H1 (cell line): ENCODE data around the gene ACOD1. TPM values are rescaled to one million over a fixed set of nuclear protein-coding genes. Genes with fewer than 3 reads are reported as not detected.

Experiments
- CTCF ChIA-PET: fragments of 300-600 bp; sonication (Branson Sonifier 250); formaldehyde crosslinking; loops from one replicate; lab custom pipeline; 2021; ENCODE audit not compliant: partially characterized antibody; lab: Charles Lee
- POLR2A ChIA-PET: fragments of 300-600 bp; sonication (Branson Sonifier 250); formaldehyde crosslinking; loops from one replicate; lab custom pipeline; 2021; ENCODE audit warnings: inconsistent platforms; ENCODE audit not compliant: partially characterized antibody; lab: Charles Lee
- DNase-seq, 2 experiments: peaks; one replicate each; pipeline versions ENCODE4 v3.0.0 to v3.0.0-alpha.2; 2010 to 2022; ENCODE audit warnings: low spot score in 2 of 2, low read depth in 1 of 2, mixed read lengths in 1 of 2
- FAIRE-seq: peaks from 2 replicates; lab custom pipeline; 2011; peaks lifted over from hg19 to GRCh38; lab: Jason Lieb, UNC
- H2AFZ ChIP-seq: 2 replicates; pipeline ENCODE4 v1.8.1; 2012; ENCODE audit warnings: low read length, inconsistent platforms
- H2AK5ac ChIP-seq: 2 replicates; pipeline ENCODE4 v1.6.1; 2013; ENCODE audit warnings: low read depth, low read length
- H2BK120ac ChIP-seq: replicated peaks from 2 replicates; pipeline ENCODE3; 2013; ENCODE audit warnings: low read depth, low read length, inconsistent platforms
- H2BK12ac ChIP-seq: 2 replicates; pipeline ENCODE4 v1.6.1; 2013; ENCODE audit warnings: low read depth, low read length
- H2BK15ac ChIP-seq: 2 replicates; pipeline ENCODE4 v1.6.1; 2013; ENCODE audit warnings: low read length
- H2BK20ac ChIP-seq: 2 replicates; pipeline ENCODE4 v1.6.1; 2013; ENCODE audit warnings: low read length
- H2BK5ac ChIP-seq: 2 replicates; pipeline ENCODE4 v1.6.1; 2013; ENCODE audit warnings: low read depth, low read length
- H3K14ac ChIP-seq: 2 replicates; pipeline ENCODE4 v1.6.1; 2013; ENCODE audit warnings: inconsistent platforms; ENCODE audit not compliant: insufficient read length
- H3K18ac ChIP-seq: 2 replicates; pipeline ENCODE4 v1.6.1; 2013; ENCODE audit warnings: low read length; ENCODE audit errors: extremely low read depth
- H3K23ac ChIP-seq: 2 replicates; pipeline ENCODE4 v1.6.1; 2013; ENCODE audit warnings: inconsistent platforms; ENCODE audit not compliant: insufficient read length
- H3K23me2 ChIP-seq: 2 replicates; pipeline ENCODE4 v1.6.1; 2013; ENCODE audit warnings: low read depth, low read length
- H3K27ac ChIP-seq: 2 replicates; pipeline ENCODE4 v1.6.1; 2011; ENCODE audit warnings: low read depth, low read length, inconsistent platforms
- H3K27me3 ChIP-seq, 4 experiments: replicated peaks in 1 of 4; 1 replicate in 1 of 4; 2 replicates in 3 of 4; pipeline versions ENCODE4 v1.6.1 to v1.8.1; 2011 to 2013; ENCODE audit warnings: low read length in 3 of 4, mild to moderate bottlenecking in 3 of 4, inconsistent platforms in 2 of 4, mixed read lengths in 2 of 4, moderate library complexity in 1 of 4; ENCODE audit not compliant: control insufficient read depth in 3 of 4, insufficient read depth in 3 of 4; ENCODE audit errors: extremely low read depth in 1 of 4
- H3K36me3 ChIP-seq, 4 experiments: 2 replicates each; pipeline versions ENCODE4 v1.6.1 to v1.8.1; 2011 to 2013; ENCODE audit warnings: mild to moderate bottlenecking in 4 of 4, low read length in 3 of 4, moderate library complexity in 2 of 4, control low read depth in 1 of 4, inconsistent platforms in 1 of 4; ENCODE audit not compliant: insufficient read depth in 4 of 4, control insufficient read depth in 2 of 4
- H3K4ac ChIP-seq: replicated peaks from 2 replicates; pipeline ENCODE3; 2013; ENCODE audit warnings: low read length, low read depth, mixed read lengths, inconsistent platforms; ENCODE audit not compliant: insufficient read length
- H3K4me1 ChIP-seq, 4 experiments: replicated peaks in 1 of 4; 1 replicate in 1 of 4; 2 replicates in 3 of 4; pipeline versions ENCODE4 v1.6.1 to v1.8.1; 2011 to 2013; ENCODE audit warnings: low read length in 3 of 4, inconsistent platforms in 2 of 4, mixed read lengths in 1 of 4; ENCODE audit not compliant: insufficient read depth in 4 of 4, control insufficient read depth in 3 of 4
- H3K4me2 ChIP-seq, 2 experiments: 2 replicates each; pipeline versions ENCODE4 v1.6.1 to v1.8.1; 2011 to 2013; ENCODE audit warnings: low read depth in 2 of 2, low read length in 2 of 2, control low read depth in 1 of 2, inconsistent platforms in 1 of 2, mild to moderate bottlenecking in 1 of 2; ENCODE audit not compliant: insufficient read depth in 1 of 2
- H3K4me3 ChIP-seq, 4 experiments: fragments of 200-600, 300-600 bp in 1 of 4; sonication (generic), shearing (Covaris generic), sonication (Bioruptor Twin) in 1 of 4; 2 replicates each; pipeline versions ENCODE4 v1.5.1 to v1.8.1; 2011 to 2016; ENCODE audit warnings: low read length in 4 of 4, low read depth in 3 of 4, control low read depth in 2 of 4, inconsistent platforms in 2 of 4, mild to moderate bottlenecking in 2 of 4, mixed read lengths in 1 of 4, moderate library complexity in 1 of 4; ENCODE audit not compliant: insufficient read depth in 2 of 4; ENCODE audit errors: extremely low read depth in 1 of 4
- H3K56ac ChIP-seq: replicated peaks from 2 replicates; pipeline ENCODE3; 2013; ENCODE audit warnings: low read depth, mild to moderate bottlenecking, mixed read lengths, low read length, inconsistent platforms; ENCODE audit not compliant: insufficient read length
- H3K79me1 ChIP-seq: 2 replicates; pipeline ENCODE4 v1.6.1; 2013; ENCODE audit warnings: low read depth, low read length, control low read depth
- H3K79me2 ChIP-seq, 2 experiments: 2 replicates each; pipeline versions ENCODE4 v1.6.1 to v1.8.1; 2012 to 2013; ENCODE audit warnings: low read length in 2 of 2, mild to moderate bottlenecking in 2 of 2, inconsistent platforms in 1 of 2; ENCODE audit not compliant: insufficient read depth in 2 of 2, control insufficient read depth in 1 of 2
- H3K9ac ChIP-seq, 4 experiments: replicated peaks in 1 of 4; 1 replicate in 1 of 4; 2 replicates in 3 of 4; pipeline versions ENCODE4 v1.6.1 to v1.8.1; 2011 to 2013; ENCODE audit warnings: low read depth in 3 of 4, low read length in 3 of 4, control low read depth in 2 of 4, mild to moderate bottlenecking in 2 of 4, moderate library complexity in 2 of 4, inconsistent platforms in 1 of 4; ENCODE audit errors: extremely low read depth in 1 of 4
- H3K9me3 ChIP-seq, 2 experiments: 2 replicates each; pipeline versions ENCODE4 v1.6.1 to v1.8.1; 2012 to 2013; ENCODE audit warnings: mild to moderate bottlenecking in 2 of 2, moderate library complexity in 2 of 2, control low read depth in 1 of 2, inconsistent platforms in 1 of 2, low read depth in 1 of 2, low read length in 1 of 2, mixed read lengths in 1 of 2; ENCODE audit not compliant: insufficient read depth in 2 of 2
- H4K20me1 ChIP-seq, 2 experiments: replicated peaks in 1 of 2; 2 replicates each; pipeline versions ENCODE3 to v1.8.1; 2011 to 2013; ENCODE audit warnings: inconsistent platforms in 2 of 2, low read length in 2 of 2, mild to moderate bottlenecking in 1 of 2; ENCODE audit not compliant: insufficient read depth in 2 of 2, control insufficient read depth in 1 of 2
- H4K5ac ChIP-seq: 2 replicates; pipeline ENCODE4 v1.6.1; 2013; ENCODE audit warnings: low read length, low read depth, mixed read lengths, inconsistent platforms; ENCODE audit not compliant: insufficient read length
- H4K8ac ChIP-seq: 2 replicates; pipeline ENCODE4 v1.8.0; 2013; ENCODE audit warnings: mild to moderate bottlenecking, moderate library complexity, low read length, inconsistent platforms; ENCODE audit not compliant: insufficient read depth; ENCODE audit errors: extremely low read depth
- H4K91ac ChIP-seq: replicated peaks from 2 replicates; pipeline ENCODE3; 2013; ENCODE audit warnings: low read length, mixed read lengths, inconsistent platforms; ENCODE audit not compliant: insufficient read length
- BACH1 ChIP-seq: IDR thresholded peaks from 2 replicates; pipeline ENCODE4 v1.6.1; 2012; ENCODE audit warnings: low read length, improper control_type of control experiment
- CHD1 ChIP-seq: IDR thresholded peaks from 2 replicates; pipeline ENCODE4 v1.6.1; 2012; ENCODE audit warnings: low read depth, low read length, improper control_type of control experiment
- CTBP2 ChIP-seq: IDR thresholded peaks from 2 replicates; pipeline ENCODE4 v1.7.0; 2011; ENCODE audit warnings: borderline replicate concordance, mild to moderate bottlenecking, moderate library complexity, mixed read lengths, low read length; ENCODE audit not compliant: insufficient read depth, insufficient read length
- E2F6 ChIP-seq: IDR thresholded peaks from 2 replicates; pipeline ENCODE4 v1.6.1; 2012; ENCODE audit warnings: inconsistent platforms
- EP300 ChIP-seq, 2 experiments: IDR thresholded peaks; 1 replicate in 1 of 2; 2 replicates in 1 of 2; pipeline ENCODE4 v1.6.1; 2011 to 2012; ENCODE audit warnings: low read depth in 2 of 2, low read length in 2 of 2, mild to moderate bottlenecking in 2 of 2, borderline replicate concordance in 1 of 2, inconsistent platforms in 1 of 2, moderate library complexity in 1 of 2
- SP2 ChIP-seq: IDR thresholded peaks from 2 replicates; pipeline ENCODE4 v1.6.1; 2012; ENCODE audit warnings: mild to moderate bottlenecking, low read length, inconsistent platforms
- SP4 ChIP-seq: IDR thresholded peaks from 2 replicates; pipeline ENCODE4 v1.6.1; 2012; ENCODE audit warnings: low read length, inconsistent platforms
- WGBS, 2 experiments: shearing (Covaris generic) in 1 of 2; methylation state at CpG; one replicate each; pipeline versions ENCODE4 v1.1.6 to v1.1.7; 2013 to 2015; ENCODE audit warnings: low lambda C conversion rate in 2 of 2, mixed read lengths in 2 of 2, inconsistent platforms in 1 of 2, low coverage in 1 of 2, missing lambda C conversion rate in 1 of 2; ENCODE audit not compliant: insufficient replicate concordance in 2 of 2, insufficient coverage in 1 of 2, insufficient read length in 1 of 2; ENCODE audit errors: extremely low coverage in 1 of 2, missing lambda C conversion rate in 1 of 2; 5-methylcytosine and 5-hydroxymethylcytosine counted together
- polyA plus RNA-seq, 7 experiments: library from polyadenylated mRNA; depleted of rRNA in 3 of 7; stranded (reverse) in 5 of 7; unstranded in 2 of 7; fragments of >200 nt in 5 of 7; fragments of 200-250 nt in 2 of 7; gene quantifications; 1 replicate in 5 of 7; 2 replicates in 1 of 7; 4 replicates in 1 of 7; pipeline versions ENCODE4 v1.2.1 to v1.2.3, GENCODE V29; 2011 to 2013; ENCODE audit warnings: missing spikeins in 2 of 7, mixed read lengths in 2 of 7
- total RNA-seq: library from RNA; stranded (reverse); fragmentation: NEBNext Ultra II Directional; extraction: Animal tissue kit (Norgen Biotek cat#: 25700); gene quantifications from 2 replicates; pipeline ENCODE4 v1.2.1, GENCODE V29; 2021

The ACOD1 gene
- total and polyA plus RNA-seq, 2 of the 8 experiments (the other 6 are each of a cell fraction or from before 2014, with no cell fraction given), result not detected

DNA sequence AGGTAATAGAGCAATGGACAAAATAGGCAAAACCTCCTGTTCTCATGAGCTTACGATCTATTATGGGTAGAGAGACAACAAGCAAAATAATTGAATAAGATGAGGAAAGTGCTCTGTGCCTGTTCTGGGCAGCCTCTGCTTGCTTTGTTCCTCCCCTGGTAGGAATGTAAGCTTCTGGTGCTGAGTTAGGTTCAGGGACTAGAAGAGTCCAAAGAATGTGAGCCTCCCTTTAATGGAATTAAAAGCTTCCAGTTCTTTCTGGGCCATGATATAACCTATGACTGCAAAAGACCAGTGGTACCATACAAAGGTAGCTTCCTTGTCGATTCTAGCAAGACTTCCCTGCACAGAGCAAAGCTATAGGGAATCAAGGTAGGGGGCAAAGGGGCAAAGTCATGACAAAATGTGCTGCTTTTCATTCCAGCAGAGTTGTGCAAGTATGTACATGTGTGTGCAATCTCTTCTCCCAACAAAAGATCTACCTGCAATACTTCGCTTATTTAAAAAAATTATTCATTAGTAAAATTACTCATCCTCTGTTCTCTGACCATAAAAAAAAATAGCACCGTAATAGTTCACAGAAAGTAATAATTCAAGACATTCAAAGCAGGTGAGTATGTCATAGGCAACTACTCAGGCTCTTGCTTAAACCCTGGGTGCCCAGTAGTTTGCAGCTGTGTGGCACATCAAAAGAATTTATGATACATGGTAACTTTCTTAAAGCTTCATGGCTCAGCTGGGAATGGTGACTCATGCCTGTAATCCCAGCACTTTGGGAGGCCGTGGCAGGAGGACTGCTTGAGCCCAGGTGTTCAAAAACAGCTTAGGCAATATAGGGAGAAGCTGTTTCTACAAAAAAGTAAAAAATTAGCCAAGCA lies 21.4 kb downstream of the ACOD1 start:
- H3K4me3 ChIP-seq, result no peak overlapping the region
- H3K4ac ChIP-seq, result no peak overlapping the region
- H4K5ac ChIP-seq, result no peak overlapping the region
- H2BK20ac ChIP-seq, result no peak overlapping the region
- H3K79me1 ChIP-seq, result no peaks in the 10 kb centered on the region
- no peak overlapping the region for H3K23ac ChIP-seq
- H2AK5ac ChIP-seq, result no peak overlapping the region
- H4K91ac ChIP-seq, result no peak overlapping the region
- no peak for DNase-seq
- H4K8ac ChIP-seq, result no peak overlapping the region
- H3K27ac ChIP-seq, result no peak overlapping the region
- no peaks in the 10 kb centered on the region for H4K20me1 ChIP-seq
- no peaks in the 10 kb centered on the region for H3K23me2 ChIP-seq
- TF ChIP-seq CTBP2 (no peak), E2F6 (no peak), EP300 (IDR thresholded peaks at IDR 0.05; ENCODE audit: borderline replicate concordance in 1 of 2, low read depth in 2 of 2, low read length in 2 of 2) (no peak), BACH1 (no peak), CHD1 (no peak), SP4 (no peak), SP2 (no peak)
- peaks cover 0 to 2% (median 0%) of the 10 kb centered on the region in 4 experiments; a peak in 1 of 7 replicates for H3K4me1 ChIP-seq
- H2AFZ ChIP-seq, result no peak overlapping the region
- H3K9ac ChIP-seq, result no peak overlapping the region; a peak in 1 of 7 replicates
- H3K79me2 ChIP-seq, result no peaks in the 10 kb centered on the region
- no peak overlapping the region for H3K4me2 ChIP-seq
- H3K18ac ChIP-seq, result no peak overlapping the region
- no peaks in the 10 kb centered on the region; a peak in 1 of 8 replicates for H3K36me3 ChIP-seq
- H3K14ac ChIP-seq, result no peak overlapping the region
- CTCF ChIA-PET, result interaction anchor here (0.7 to 6.9 kb wide), 5 partner anchors 10 to 508 kb away, joined by 3 to 38 read pairs (median 4); no protein-coding TSS in a partner anchor
- no peaks in the 10 kb centered on the region for H3K27me3 ChIP-seq
- POLR2A ChIA-PET, result no interaction called here
- no peak overlapping the region for H3K56ac ChIP-seq
- H2BK5ac ChIP-seq, result no peak overlapping the region
- no peak overlapping the region for H2BK12ac ChIP-seq
- H3K9me3 ChIP-seq, result no peaks in the 10 kb centered on the region
- WGBS, 2 experiments, result 88% methylated on average over 5 of the region's 5 CpGs; no CpG with 5 or more reads in 1 of the 2 experiments
- FAIRE-seq, result no peak
- no peak overlapping the region for H2BK120ac ChIP-seq
- no peak overlapping the region for H2BK15ac ChIP-seq
